NB4 (cell line): ENCODE measurements around the gene BROX.
"Not testable (repeated sequence)": the region's sequence is repeated elsewhere in the genome, so short reads cannot be mapped to it uniquely, and the experiment has no call there.

Source experiments
- DNase-seq: peaks from one replicate; pipeline ENCODE4 v3.0.0; 2010; ENCODE audit warnings: low read depth
- H3K4me3 ChIP-seq: one replicate; pipeline ENCODE4 v1.5.1; 2011; ENCODE audit warnings: mild to moderate bottlenecking, low read depth, low read length, moderate library complexity
- MYC ChIP-seq: IDR thresholded peaks from 2 replicates; pipeline ENCODE4 v1.6.1; 2011; ENCODE audit warnings: low read depth, low read length
- POLR2A ChIP-seq: IDR thresholded peaks from 2 replicates; pipeline ENCODE4 v1.6.1; 2011; ENCODE audit warnings: mild to moderate bottlenecking; ENCODE audit not compliant: insufficient read length; ENCODE audit errors: extremely low read depth
- TF ChIP-seq, protein P1 (sequence below): IDR thresholded peaks from one replicate; pipeline ENCODE4 v1.5.1; 2012; ENCODE audit warnings: low read depth, low read length
- TF ChIP-seq, protein P2 (sequence below): IDR thresholded peaks from 2 replicates; pipeline ENCODE4 v1.6.1; 2011; ENCODE audit warnings: low read depth, low read length

Gene BROX

DNA sequence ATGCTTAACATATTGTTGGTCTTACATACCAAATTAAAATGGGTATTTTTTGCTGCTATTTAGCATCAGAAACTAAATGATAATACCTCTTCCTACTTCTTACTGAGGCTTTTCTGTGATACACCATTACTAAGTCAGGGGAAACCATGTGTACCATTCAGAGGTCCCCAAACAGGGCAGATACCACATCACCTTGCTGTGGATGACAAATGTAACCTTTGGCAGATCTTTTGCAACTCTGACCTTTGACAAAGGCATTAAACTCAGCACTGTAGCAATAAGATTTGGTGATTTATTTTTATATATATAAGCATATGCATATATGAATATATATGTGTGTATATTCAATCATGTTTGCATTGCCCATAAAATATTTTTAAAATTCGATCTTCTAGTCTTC, 27.6 kb downstream of the BROX start:
- DNase-seq: no peak
- no peak for TF ChIP-seq MYC
- TF ChIP-seq, protein P1, sequence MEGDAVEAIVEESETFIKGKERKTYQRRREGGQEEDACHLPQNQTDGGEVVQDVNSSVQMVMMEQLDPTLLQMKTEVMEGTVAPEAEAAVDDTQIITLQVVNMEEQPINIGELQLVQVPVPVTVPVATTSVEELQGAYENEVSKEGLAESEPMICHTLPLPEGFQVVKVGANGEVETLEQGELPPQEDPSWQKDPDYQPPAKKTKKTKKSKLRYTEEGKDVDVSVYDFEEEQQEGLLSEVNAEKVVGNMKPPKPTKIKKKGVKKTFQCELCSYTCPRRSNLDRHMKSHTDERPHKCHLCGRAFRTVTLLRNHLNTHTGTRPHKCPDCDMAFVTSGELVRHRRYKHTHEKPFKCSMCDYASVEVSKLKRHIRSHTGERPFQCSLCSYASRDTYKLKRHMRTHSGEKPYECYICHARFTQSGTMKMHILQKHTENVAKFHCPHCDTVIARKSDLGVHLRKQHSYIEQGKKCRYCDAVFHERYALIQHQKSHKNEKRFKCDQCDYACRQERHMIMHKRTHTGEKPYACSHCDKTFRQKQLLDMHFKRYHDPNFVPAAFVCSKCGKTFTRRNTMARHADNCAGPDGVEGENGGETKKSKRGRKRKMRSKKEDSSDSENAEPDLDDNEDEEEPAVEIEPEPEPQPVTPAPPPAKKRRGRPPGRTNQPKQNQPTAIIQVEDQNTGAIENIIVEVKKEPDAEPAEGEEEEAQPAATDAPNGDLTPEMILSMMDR: no peak
- TF ChIP-seq, protein P2, sequence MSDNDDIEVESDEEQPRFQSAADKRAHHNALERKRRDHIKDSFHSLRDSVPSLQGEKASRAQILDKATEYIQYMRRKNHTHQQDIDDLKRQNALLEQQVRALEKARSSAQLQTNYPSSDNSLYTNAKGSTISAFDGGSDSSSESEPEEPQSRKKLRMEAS: no peak
- TF ChIP-seq POLR2A: no peak
- no peak overlapping the region for H3K4me3 ChIP-seq

DNA sequence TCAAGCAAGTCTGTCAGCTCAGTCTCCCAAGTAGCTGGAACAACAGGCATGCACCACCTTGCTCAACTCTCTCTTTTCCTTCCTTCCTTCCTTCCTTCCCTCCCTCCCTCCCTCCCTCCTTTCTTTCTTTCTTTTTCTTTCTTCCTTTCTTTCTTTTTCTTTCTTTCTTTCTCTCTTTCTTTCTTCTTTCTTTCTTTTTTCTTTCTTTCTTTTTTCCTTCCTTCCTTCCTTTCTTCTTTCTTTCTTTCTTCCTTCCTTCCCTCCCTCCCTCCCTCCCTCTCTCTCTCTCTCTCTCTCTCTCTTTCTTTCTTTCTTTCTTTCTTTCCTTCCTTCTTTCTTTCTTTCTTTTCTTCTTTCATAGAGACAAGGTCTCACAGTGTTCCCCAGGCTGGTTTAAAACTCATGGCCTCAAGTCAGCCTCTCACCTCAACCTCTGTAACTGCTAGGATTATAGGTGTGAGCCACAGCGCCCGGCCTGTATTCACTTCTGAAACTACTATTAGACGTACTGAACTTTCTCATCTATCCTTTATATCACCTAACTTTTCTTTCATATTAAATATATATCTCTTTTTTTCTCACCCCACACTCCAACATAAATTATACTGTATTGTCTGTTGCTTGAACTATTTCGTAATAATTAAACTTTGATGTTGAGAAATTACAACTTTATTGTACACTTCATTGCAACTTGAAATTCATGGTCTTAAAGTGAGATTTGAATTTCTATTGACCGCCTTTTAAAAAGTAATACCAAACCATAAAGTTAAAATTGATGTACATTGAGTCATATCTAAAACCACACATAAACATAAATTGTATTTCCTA, 29.5 kb downstream of the BROX start:
- H3K4me3 ChIP-seq, DNase-seq: not testable (repeated sequence)

DNA sequence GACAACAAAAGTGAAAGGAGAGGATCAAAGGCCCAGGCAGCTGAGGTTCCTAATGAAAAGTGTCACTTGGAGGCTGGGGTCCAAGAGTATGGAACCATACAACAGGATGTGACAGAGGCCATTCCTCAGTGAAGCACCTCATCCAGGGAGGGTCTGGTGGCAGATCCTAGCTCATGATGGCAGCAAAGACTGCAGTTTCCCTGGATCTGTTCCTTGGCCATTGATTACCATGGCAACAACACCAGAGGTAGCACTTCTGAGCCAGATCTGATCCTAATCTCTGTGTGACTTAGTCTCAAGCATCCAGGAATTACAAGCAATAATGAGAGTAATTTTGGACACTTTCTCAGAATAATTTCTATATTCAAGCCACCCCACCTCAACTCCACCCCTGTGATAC, 37.6 kb downstream of the BROX start:
- no peak for DNase-seq
- H3K4me3 ChIP-seq: no peak overlapping the region
- TF ChIP-seq, protein P1: no peak
- TF ChIP-seq MYC: no peak

DNA sequence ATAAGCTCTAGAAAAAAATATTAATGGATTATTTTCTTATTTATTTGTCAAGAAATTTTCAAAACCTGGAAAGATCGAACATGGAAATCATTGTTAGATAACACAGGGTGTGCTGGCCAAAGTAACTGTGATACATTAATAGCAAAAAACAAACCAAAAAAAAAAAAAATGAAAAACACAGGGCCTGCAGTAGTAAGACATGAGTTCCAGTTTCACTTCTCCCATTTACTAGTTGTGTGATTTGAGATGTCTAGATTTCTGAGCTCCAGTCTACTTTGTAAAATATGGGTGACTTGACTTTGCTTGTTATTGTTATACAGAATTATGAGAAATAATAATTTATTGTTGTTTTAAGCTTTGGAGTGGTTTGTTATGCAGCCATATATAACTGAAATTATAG, 38.3 kb downstream of the BROX start:
- no peak for DNase-seq
- no peak overlapping the region for H3K4me3 ChIP-seq
- no peak for TF ChIP-seq POLR2A
- TF ChIP-seq, protein P1: no peak
- TF ChIP-seq MYC: no peak
- TF ChIP-seq, protein P2: no peak

DNA sequence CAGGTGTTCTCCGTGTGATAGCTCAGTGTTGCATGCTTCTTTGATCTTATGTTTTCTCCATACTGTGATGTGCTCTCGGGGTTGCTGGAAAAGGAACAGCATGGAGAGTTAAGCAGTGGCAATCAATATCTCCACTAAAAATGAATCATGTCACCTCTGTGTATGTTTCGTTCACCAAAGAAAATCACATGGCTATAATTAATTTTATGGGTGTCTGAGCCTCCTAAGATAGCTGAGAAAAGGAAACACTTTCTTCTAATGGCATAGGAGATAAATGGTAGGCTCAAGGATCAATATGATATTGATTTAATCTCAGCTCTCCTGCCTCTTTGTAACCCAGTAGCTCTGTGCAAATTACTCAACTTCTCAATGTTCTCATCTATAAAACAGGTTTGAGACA, 38.9 kb downstream of the BROX start:
- TF ChIP-seq POLR2A: no peak
- no peak for TF ChIP-seq MYC
- TF ChIP-seq, protein P2: no peak
- TF ChIP-seq, protein P1: no peak
- no peak overlapping the region for H3K4me3 ChIP-seq
- no peak for DNase-seq

DNA sequence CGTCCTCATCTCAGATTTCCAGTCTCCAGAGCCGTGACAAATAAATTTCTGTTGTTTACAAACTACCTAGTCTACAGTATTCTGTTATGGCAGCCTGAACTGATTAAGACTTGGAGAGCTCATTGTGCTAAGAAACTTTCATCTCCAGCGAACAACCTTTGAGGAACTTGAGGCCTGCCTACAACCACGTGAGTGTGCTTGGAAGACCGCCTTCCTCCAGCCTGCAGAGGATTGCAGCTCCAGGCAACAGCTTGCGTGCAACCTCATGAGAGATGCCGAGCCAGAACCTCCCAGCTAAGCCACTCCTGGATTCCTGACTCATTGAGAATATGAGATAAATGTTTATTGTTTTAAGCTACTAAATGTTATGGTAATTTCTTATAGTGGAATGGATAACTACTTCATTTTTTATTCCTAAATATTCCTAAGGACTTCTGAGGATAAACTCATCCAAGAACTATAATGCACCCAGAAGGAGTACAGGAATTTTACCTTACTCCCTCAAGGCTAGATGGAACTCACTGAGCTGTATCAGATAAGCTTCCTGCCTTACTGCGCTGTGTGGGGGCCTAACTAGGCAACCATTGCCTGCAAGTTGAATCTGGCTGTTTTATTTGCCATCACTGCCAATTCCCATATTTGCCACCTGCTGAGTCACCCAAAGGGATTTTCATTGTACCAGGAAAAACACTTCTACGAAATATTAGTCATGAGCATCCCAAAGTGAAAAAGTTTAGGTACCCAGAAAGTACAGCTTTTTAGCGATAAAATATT, 42.2 kb downstream of the BROX start:
- no peak overlapping the region for H3K4me3 ChIP-seq
- no peak for DNase-seq
- TF ChIP-seq, protein P2: no peak
- TF ChIP-seq POLR2A (no peak), MYC (no peak)
- TF ChIP-seq, protein P1: no peak
